Muscle layer of colon (tissue), 2 donors: ENCODE measurements around the gene ZNF429.

Source experiments
- H3K27ac ChIP-seq: one replicate; pipeline ENCODE4 v1.7.0; 2013; ENCODE audit warnings: low read depth, mild to moderate bottlenecking, low read length, moderate library complexity
- H3K27me3 ChIP-seq, 2 donors: one replicate each; pipeline ENCODE4 v1.7.0; 2013; ENCODE audit warnings: low read length in 2 of 2, mild to moderate bottlenecking in 2 of 2; ENCODE audit not compliant: insufficient read depth in 2 of 2, control insufficient read depth in 1 of 2
- H3K36me3 ChIP-seq: one replicate; pipeline ENCODE4 v1.7.0; 2013; ENCODE audit warnings: mild to moderate bottlenecking, low read length; ENCODE audit not compliant: insufficient read depth
- H3K4me1 ChIP-seq: one replicate; pipeline ENCODE4 v1.7.0; 2013; ENCODE audit warnings: mild to moderate bottlenecking, low read length; ENCODE audit not compliant: insufficient read depth
- H3K4me3 ChIP-seq, 2 donors: one replicate each; pipeline ENCODE4 v1.7.0; 2013; ENCODE audit warnings: low read length in 2 of 2, low read depth in 1 of 2, mild to moderate bottlenecking in 1 of 2, moderate library complexity in 1 of 2
- H3K9ac ChIP-seq: one replicate; pipeline ENCODE4 v1.7.0; 2013; ENCODE audit warnings: low read length
- H3K9me3 ChIP-seq: one replicate; pipeline ENCODE4 v1.7.0; 2013; ENCODE audit warnings: mild to moderate bottlenecking, low read length
- donor health status: abdominal sarcoma.
- donor health status: Adenocarcinoma of cecum.

ZNF429 gene

GRCh38 chr19:21580818-21581217 is 75.4 kb downstream of the ZNF429 start:
- no peak overlapping the region for H3K9ac ChIP-seq

GRCh38 chr19:21581646-21582240 is 76.3 kb downstream of the ZNF429 start:
- H3K36me3 ChIP-seq = no peaks in the 10 kb centered on the region
- H3K27ac ChIP-seq = no peak overlapping the region
- peaks cover 6% of the 10 kb centered on the region for H3K9me3 ChIP-seq

More at GRCh38 chr19:21580818-21581217, 75.4 kb downstream of the ZNF429 start:
- Histone ChIP-seq H3K27ac (no peak overlapping the region), H3K4me1 (no peaks in the 10 kb centered on the region), H3K4me3 (no peak overlapping the region), H3K27me3 (no peaks in the 10 kb centered on the region), H3K36me3 (no peaks in the 10 kb centered on the region), H3K9me3 (peaks cover 6% of the 10 kb centered on the region)

GRCh38 chr19:21584537-21584936 is 79.1 kb downstream of the ZNF429 start:
- H3K9ac ChIP-seq = no peak overlapping the region
- no peaks in the 10 kb centered on the region for H3K27me3 ChIP-seq
- no peaks in the 10 kb centered on the region for H3K36me3 ChIP-seq
- no peak overlapping the region for H3K4me3 ChIP-seq
- H3K27ac ChIP-seq = no peak overlapping the region
- H3K9me3 ChIP-seq = peaks cover 6% of the 10 kb centered on the region
- no peaks in the 10 kb centered on the region for H3K4me1 ChIP-seq

More at GRCh38 chr19:21581646-21582240, 76.3 kb downstream of the ZNF429 start:
- no peaks in the 10 kb centered on the region for H3K4me1 ChIP-seq
- H3K4me3 ChIP-seq = no peak overlapping the region
- no peaks in the 10 kb centered on the region for H3K27me3 ChIP-seq
- H3K9ac ChIP-seq = no peak overlapping the region

GRCh38 chr19:21585281-21585890 is 80.0 kb downstream of the ZNF429 start:
- no peaks in the 10 kb centered on the region for H3K27me3 ChIP-seq
- peaks cover 6% of the 10 kb centered on the region for H3K9me3 ChIP-seq
- no peaks in the 10 kb centered on the region for H3K4me1 ChIP-seq
- no peak overlapping the region for H3K4me3 ChIP-seq
- H3K27ac ChIP-seq = no peak overlapping the region
- no peaks in the 10 kb centered on the region for H3K36me3 ChIP-seq
- no peak overlapping the region for H3K9ac ChIP-seq

- peaks cover 6% of the 10 kb centered on the region for H3K9me3 ChIP-seq
- peak overlapping the region; percentile 75 to 83 for H3K4me3 ChIP-seq
- H3K27me3 ChIP-seq = no peaks in the 10 kb centered on the region
- H3K27ac ChIP-seq = peak overlapping the region; percentile 63
- peak overlapping the region; percentile 39 for H3K9ac ChIP-seq
- no peaks in the 10 kb centered on the region for H3K36me3 ChIP-seq
- no peaks in the 10 kb centered on the region for H3K4me1 ChIP-seq
These were observed 81.1 kb downstream of the ZNF429 start for GRCh38 chr19:21586311-21587116.

DNA sequence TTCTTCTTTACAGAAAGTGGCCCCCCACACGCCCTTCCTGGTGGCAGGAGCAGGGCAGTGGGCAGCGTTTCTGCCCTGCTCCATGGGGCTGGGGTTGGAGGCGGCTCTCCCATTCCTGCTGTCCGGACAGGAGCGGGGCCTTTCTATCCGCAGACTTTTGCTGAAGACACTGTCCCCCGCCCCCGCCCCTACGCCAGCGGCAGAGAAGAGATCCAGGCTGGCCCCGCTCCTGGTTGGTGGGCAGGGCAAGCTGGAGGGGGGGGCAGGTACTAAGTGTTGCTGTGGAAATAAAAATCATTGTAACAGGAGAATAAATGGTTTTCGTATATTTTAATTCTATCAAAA is 81.7 kb downstream of the ZNF429 start:
- peak overlapping the region; percentile 75 to 83 for H3K4me3 ChIP-seq
- H3K9ac ChIP-seq = peak overlapping the region; percentile 39
- no peaks in the 10 kb centered on the region for H3K36me3 ChIP-seq
- no peaks in the 10 kb centered on the region for H3K27me3 ChIP-seq
- peak overlapping the region; percentile 63 for H3K27ac ChIP-seq
- H3K9me3 ChIP-seq = peaks cover 6% of the 10 kb centered on the region
- no peaks in the 10 kb centered on the region for H3K4me1 ChIP-seq

GRCh38 chr19:21587549-21587948 is 82.1 kb downstream of the ZNF429 start:
- Histone ChIP-seq H3K9me3 (peaks cover 6% of the 10 kb centered on the region), H3K4me1 (no peaks in the 10 kb centered on the region), H3K36me3 (no peaks in the 10 kb centered on the region), H3K4me3 (peak overlapping the region in 1 of 2 donors; percentile 75), H3K27me3 (no peaks in the 10 kb centered on the region), H3K27ac (no peak overlapping the region), H3K9ac (no peak overlapping the region)

GRCh38 chr19:21588065-21588601 is 82.7 kb downstream of the ZNF429 start:
- H3K9ac ChIP-seq = no peak overlapping the region
- H3K36me3 ChIP-seq = no peaks in the 10 kb centered on the region
- no peaks in the 10 kb centered on the region for H3K27me3 ChIP-seq
- H3K9me3 ChIP-seq = peaks cover 5% of the 10 kb centered on the region
- no peak overlapping the region for H3K27ac ChIP-seq
- no peaks in the 10 kb centered on the region for H3K4me1 ChIP-seq
- H3K4me3 ChIP-seq = no peak overlapping the region

DNA sequence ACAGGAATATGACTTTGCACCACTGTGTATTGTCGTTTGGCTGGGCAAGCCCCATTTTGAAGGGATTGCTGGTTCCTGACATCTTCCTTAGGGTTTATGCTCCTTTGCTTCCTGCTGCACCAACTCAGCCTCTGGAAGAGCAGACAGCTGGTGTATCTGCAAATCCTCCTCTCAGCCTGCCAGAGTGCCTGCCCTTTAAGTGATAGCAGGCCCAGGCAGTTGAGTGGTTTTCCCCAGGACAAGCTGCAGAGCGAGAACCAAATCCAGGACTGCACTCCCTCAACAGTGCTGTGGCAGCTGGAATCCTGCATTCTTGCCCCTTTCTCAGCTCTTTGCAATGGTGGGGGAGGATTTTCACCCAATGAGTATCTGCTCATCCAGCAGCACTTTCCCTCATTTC is 85.5 kb downstream of the ZNF429 start:
- no peak overlapping the region for H3K9ac ChIP-seq
- no peaks in the 10 kb centered on the region for H3K9me3 ChIP-seq
- no peaks in the 10 kb centered on the region for H3K4me1 ChIP-seq
- H3K4me3 ChIP-seq = no peak overlapping the region
- H3K36me3 ChIP-seq = no peaks in the 10 kb centered on the region
- H3K27ac ChIP-seq = no peak overlapping the region
- H3K27me3 ChIP-seq = no peaks in the 10 kb centered on the region

- Histone ChIP-seq H3K4me3 (no peak overlapping the region), H3K9me3 (no peaks in the 10 kb centered on the region), H3K27ac (no peak overlapping the region), H3K4me1 (no peaks in the 10 kb centered on the region), H3K36me3 (no peaks in the 10 kb centered on the region), H3K9ac (no peak overlapping the region), H3K27me3 (no peaks in the 10 kb centered on the region)
These were observed 87.6 kb downstream of the ZNF429 start for GRCh38 chr19:21593008-21593481.

DNA sequence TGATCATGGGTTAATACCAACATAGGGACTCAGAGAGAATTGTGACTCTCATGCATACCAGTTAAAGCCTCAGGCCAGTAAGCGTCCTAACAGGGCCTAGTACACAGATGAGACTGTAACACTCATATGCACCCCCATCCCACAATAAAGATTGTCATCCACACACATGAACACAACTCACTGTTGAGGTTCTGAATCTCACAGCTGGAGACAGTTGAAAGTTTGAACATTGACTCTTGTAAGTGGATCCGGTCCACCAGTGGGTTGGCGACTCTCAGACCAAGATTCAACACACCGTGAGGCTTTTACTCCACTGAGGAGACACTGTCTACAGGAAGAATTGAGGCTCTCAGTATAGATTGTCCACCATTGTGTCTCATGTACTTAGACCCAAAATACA is 88.1 kb downstream of the ZNF429 start:
- no peak overlapping the region for H3K27ac ChIP-seq
- no peaks in the 10 kb centered on the region for H3K27me3 ChIP-seq
- no peaks in the 10 kb centered on the region for H3K36me3 ChIP-seq
- no peak overlapping the region for H3K9ac ChIP-seq
- no peaks in the 10 kb centered on the region for H3K4me1 ChIP-seq
- H3K4me3 ChIP-seq = no peak overlapping the region
- H3K9me3 ChIP-seq = no peaks in the 10 kb centered on the region
